Measurements from ENCODE around the gene ACADS.

DNA sequence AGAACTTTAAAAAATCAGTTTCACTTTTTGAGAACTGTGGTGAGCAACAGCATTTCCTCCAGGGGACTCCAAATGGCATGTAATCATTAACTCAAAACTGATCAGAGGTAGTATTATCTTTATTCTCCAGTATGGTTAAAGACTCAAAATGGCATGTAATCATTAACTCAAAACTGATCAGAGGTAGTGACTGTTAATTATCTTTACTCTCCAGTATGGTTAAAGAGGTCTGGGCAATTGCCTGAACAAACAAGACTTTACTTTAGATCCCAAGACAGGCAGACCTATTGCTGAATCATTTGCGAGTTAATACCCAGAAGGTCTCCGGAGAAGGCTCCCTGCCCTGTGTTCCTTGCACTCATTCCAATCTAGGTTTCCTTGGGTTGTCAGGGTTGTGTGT, 6.6 kb upstream of the ACADS start:
- TF ChIP-seq, protein P1, sequence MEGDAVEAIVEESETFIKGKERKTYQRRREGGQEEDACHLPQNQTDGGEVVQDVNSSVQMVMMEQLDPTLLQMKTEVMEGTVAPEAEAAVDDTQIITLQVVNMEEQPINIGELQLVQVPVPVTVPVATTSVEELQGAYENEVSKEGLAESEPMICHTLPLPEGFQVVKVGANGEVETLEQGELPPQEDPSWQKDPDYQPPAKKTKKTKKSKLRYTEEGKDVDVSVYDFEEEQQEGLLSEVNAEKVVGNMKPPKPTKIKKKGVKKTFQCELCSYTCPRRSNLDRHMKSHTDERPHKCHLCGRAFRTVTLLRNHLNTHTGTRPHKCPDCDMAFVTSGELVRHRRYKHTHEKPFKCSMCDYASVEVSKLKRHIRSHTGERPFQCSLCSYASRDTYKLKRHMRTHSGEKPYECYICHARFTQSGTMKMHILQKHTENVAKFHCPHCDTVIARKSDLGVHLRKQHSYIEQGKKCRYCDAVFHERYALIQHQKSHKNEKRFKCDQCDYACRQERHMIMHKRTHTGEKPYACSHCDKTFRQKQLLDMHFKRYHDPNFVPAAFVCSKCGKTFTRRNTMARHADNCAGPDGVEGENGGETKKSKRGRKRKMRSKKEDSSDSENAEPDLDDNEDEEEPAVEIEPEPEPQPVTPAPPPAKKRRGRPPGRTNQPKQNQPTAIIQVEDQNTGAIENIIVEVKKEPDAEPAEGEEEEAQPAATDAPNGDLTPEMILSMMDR (IDR thresholded peaks at IDR 0.05): no peak
- no peak for TF ChIP-seq POLR2A (IDR thresholded peaks at IDR 0.05)
